ENCODE data around the gene TSKU.

The TSKU gene

DNA sequence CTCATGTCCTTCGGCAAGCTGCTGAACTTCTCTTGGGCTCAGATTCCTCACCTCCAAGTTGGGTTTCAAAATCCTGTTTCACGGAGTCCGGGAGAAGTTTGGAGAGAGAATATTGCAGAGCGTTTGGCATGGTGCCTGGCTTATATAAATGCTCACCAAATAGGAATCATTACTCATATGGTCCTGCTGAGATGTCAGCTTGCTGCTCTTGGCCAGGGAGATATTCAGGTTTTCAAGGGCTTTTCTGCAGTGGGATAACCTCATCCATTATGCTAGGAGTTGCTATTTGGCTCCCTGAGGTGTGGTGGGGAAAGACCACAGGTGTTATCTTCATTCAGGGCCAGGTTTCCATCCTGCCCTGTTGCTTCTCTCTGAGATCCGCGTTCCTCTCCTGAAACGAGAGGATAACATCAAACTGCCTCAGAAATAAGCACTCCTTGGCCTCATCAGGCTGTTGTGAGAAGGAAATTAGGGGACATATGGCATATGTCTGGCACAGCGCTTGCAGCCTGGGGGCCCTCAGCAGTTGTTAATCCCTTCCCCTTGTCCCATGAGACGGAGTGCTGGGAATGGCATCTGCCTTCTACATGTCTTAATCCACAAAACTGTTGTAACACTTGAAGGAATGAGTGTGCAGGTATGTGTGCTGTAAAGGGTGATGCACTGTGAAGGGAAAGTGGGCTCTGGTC, 47.6 kb downstream of the TSKU start:
- Histone ChIP-seq H3K9me3 (ENCODE audit: insufficient read depth, low read depth, low read length) (no peaks in the 10 kb centered on the region), H4K20me1 (ENCODE audit: insufficient read depth, low read length, poor library complexity, severe bottlenecking) (no peaks in the 10 kb centered on the region), H3K9ac (ENCODE audit: low read depth, low read length, poor library complexity, severe bottlenecking) (no peak overlapping the region), H3K4me2 (ENCODE audit: low read depth, low read length, poor library complexity, severe bottlenecking) (no peak overlapping the region), H3K79me2 (ENCODE audit: insufficient read depth, low read length) (no peaks in the 10 kb centered on the region), H3K4me1 (ENCODE audit: insufficient read depth, low read length, poor library complexity, severe bottlenecking) (peaks cover 3% of the 10 kb centered on the region), H3K27me3 (ENCODE audit: insufficient read depth, low read length, poor library complexity, severe bottlenecking) (no peaks in the 10 kb centered on the region), H3F3A (ENCODE audit: low read depth) (no peaks in the 10 kb centered on the region), H3K9me2 (replicated peaks; ENCODE audit: low read depth, low read length) (no peaks in the 10 kb centered on the region), H2AFZ (ENCODE audit: low read length) (no peak overlapping the region), H3K4me3 (ENCODE audit: low read length, poor library complexity, severe bottlenecking) (no peak overlapping the region), H3K36me3 (ENCODE audit: insufficient read depth, low read length) (no peaks in the 10 kb centered on the region)
- no peak for TF ChIP-seq CTCF (conservative IDR thresholded peaks at IDR 0.05; ENCODE audit: low read length)
- no peak for TF ChIP-seq EZH2phosphoT487 (IDR thresholded peaks at IDR 0.05; ENCODE audit: borderline replicate concordance)

DNA sequence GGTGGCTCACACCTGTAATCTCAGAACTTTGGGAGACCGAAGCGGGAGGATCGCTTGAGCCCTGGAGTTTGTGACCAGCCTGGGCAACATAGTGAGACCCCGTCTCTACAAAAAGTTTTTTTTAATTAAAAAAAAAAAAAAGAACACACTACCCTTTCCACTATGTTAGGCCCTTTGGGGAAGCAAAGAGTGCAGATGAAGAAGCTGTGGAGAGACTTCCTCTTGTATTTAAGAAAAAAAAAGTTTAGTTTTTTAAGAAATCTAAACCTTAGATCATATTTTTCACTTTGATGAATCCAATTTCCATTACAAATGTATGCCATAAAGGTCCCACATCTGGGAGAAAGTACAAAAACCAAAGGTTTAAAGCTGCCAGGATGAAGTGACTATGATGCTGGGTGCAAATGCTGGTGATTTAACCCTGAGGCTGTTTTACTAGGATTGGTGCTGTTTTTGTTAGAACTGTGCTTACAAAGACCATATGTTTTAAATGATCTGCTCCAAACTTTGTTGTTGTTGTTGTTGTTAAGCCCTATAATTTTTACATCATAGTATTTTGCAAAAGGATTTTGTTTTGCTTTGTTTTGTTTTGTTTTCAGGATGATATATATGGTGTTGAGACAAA, 48.6 kb downstream of the TSKU start:
- H3K27me3 ChIP-seq (ENCODE audit: insufficient read depth, low read length, poor library complexity, severe bottlenecking), result no peaks in the 10 kb centered on the region
- no peak overlapping the region for H3K9ac ChIP-seq (ENCODE audit: low read depth, low read length, poor library complexity, severe bottlenecking)
- no peaks in the 10 kb centered on the region for H3K4me1 ChIP-seq (ENCODE audit: insufficient read depth, low read length, poor library complexity, severe bottlenecking)
- H3K4me2 ChIP-seq (ENCODE audit: low read depth, low read length, poor library complexity, severe bottlenecking), result no peak overlapping the region
- H2AFZ ChIP-seq (ENCODE audit: low read length), result no peak overlapping the region
- no peaks in the 10 kb centered on the region for H3K9me3 ChIP-seq (ENCODE audit: insufficient read depth, low read depth, low read length)
- H3K9me2 ChIP-seq (replicated peaks; ENCODE audit: low read depth, low read length), result no peaks in the 10 kb centered on the region
- H3K4me3 ChIP-seq (ENCODE audit: low read length, poor library complexity, severe bottlenecking), result no peak overlapping the region
- H3F3A ChIP-seq (ENCODE audit: low read depth), result no peaks in the 10 kb centered on the region
- TF ChIP-seq CTCF (conservative IDR thresholded peaks at IDR 0.05; ENCODE audit: low read length), result no peak
- no peak for TF ChIP-seq EZH2phosphoT487 (IDR thresholded peaks at IDR 0.05; ENCODE audit: borderline replicate concordance)
- H3K79me2 ChIP-seq (ENCODE audit: insufficient read depth, low read length), result no peaks in the 10 kb centered on the region
- H3K36me3 ChIP-seq (ENCODE audit: insufficient read depth, low read length), result no peaks in the 10 kb centered on the region
- no peaks in the 10 kb centered on the region for H4K20me1 ChIP-seq (ENCODE audit: insufficient read depth, low read length, poor library complexity, severe bottlenecking)

DNA sequence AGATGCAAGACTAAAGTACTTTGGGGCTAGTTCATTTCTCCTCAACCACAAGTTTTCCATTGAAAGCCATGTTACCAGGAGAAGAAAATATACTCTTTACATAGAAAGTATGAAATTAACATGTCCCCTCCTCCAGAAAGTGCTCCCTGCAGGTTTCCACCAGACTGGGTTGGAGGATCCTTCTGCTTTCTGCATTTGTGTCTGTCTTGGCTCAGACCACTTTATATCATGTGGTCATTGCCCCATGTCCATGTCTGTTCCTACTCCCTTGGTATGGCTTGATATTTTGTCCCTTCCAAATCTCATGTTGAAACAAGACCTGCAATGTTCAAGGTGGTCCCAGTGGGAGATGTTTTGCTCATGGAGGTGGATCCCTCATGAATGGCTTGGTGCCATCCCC, 49.2 kb downstream of the TSKU start:
- Histone ChIP-seq H3K79me2 (ENCODE audit: insufficient read depth, low read length) (no peaks in the 10 kb centered on the region), H3K27me3 (ENCODE audit: insufficient read depth, low read length, poor library complexity, severe bottlenecking) (no peaks in the 10 kb centered on the region), H3K4me2 (ENCODE audit: low read depth, low read length, poor library complexity, severe bottlenecking) (no peak overlapping the region), H3K9me2 (replicated peaks; ENCODE audit: low read depth, low read length) (no peaks in the 10 kb centered on the region), H3K36me3 (ENCODE audit: insufficient read depth, low read length) (no peaks in the 10 kb centered on the region), H3K9me3 (ENCODE audit: insufficient read depth, low read depth, low read length) (no peaks in the 10 kb centered on the region), H3K4me3 (ENCODE audit: low read length, poor library complexity, severe bottlenecking) (no peak overlapping the region), H3K9ac (ENCODE audit: low read depth, low read length, poor library complexity, severe bottlenecking) (no peak overlapping the region), H3F3A (ENCODE audit: low read depth) (no peaks in the 10 kb centered on the region), H4K20me1 (ENCODE audit: insufficient read depth, low read length, poor library complexity, severe bottlenecking) (no peaks in the 10 kb centered on the region), H2AFZ (ENCODE audit: low read length) (no peak overlapping the region), H3K4me1 (ENCODE audit: insufficient read depth, low read length, poor library complexity, severe bottlenecking) (no peaks in the 10 kb centered on the region)
- TF ChIP-seq CTCF (conservative IDR thresholded peaks at IDR 0.05; ENCODE audit: low read length), result no peak
- TF ChIP-seq EZH2phosphoT487 (IDR thresholded peaks at IDR 0.05; ENCODE audit: borderline replicate concordance), result no peak

Data from Loucy (cell line).